Epithelial cell of proximal tubule (primary cell): ENCODE data around the gene VMAC. TPM values are rescaled to one million over a fixed set of nuclear protein-coding genes. Genes with fewer than 3 reads are reported as not detected.
"Not testable (repeated sequence)": the region's sequence is repeated elsewhere in the genome, so short reads cannot be mapped to it uniquely, and the experiment has no call there.

ENCODE experiments used
- DNase-seq: peaks from one replicate; pipeline ENCODE4 v3.0.0-alpha.2; 2011; ENCODE audit warnings: low read depth
- H3K4me3 ChIP-seq: 2 replicates; pipeline ENCODE4 v1.5.1; 2011; ENCODE audit warnings: low read depth, mild to moderate bottlenecking, low read length
- total RNA-seq: library from RNA; depleted of rRNA; stranded (reverse); fragments of >200 nt; gene quantifications from 2 replicates; pipeline ENCODE4 v1.2.3, GENCODE V29; 2015
- TF ChIP-seq, protein P1 (sequence below): conservative IDR thresholded peaks from 2 replicates; pipeline ENCODE4 v1.5.1; 2012; ENCODE audit warnings: low read depth, mild to moderate bottlenecking, low read length

VMAC gene
- total RNA-seq, 1 donor from 2014 or later, result 2.2 TPM

DNA sequence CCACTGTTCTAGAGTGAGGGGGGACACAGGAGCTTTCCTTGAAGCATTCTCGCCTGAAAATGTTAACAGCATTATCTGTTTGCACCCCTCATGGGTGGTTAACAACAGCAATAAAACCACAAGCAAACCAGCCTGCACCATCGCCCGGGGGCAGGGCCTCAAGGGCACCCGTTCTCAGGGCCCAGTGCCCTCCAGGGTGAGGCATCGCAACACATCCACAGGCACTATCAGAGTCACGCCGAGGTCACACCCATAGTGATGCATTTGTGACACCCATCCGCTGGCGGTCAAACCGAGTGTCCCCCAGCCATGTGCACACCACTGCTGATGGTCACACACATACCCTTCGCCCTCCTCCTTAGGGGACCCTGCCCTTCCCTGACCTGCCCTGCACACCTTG is 38.9 kb upstream of the VMAC start:
- no peak for DNase-seq
- H3K4me3 ChIP-seq, result no peak overlapping the region
- TF ChIP-seq, protein P1, sequence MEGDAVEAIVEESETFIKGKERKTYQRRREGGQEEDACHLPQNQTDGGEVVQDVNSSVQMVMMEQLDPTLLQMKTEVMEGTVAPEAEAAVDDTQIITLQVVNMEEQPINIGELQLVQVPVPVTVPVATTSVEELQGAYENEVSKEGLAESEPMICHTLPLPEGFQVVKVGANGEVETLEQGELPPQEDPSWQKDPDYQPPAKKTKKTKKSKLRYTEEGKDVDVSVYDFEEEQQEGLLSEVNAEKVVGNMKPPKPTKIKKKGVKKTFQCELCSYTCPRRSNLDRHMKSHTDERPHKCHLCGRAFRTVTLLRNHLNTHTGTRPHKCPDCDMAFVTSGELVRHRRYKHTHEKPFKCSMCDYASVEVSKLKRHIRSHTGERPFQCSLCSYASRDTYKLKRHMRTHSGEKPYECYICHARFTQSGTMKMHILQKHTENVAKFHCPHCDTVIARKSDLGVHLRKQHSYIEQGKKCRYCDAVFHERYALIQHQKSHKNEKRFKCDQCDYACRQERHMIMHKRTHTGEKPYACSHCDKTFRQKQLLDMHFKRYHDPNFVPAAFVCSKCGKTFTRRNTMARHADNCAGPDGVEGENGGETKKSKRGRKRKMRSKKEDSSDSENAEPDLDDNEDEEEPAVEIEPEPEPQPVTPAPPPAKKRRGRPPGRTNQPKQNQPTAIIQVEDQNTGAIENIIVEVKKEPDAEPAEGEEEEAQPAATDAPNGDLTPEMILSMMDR, result no peak

DNA sequence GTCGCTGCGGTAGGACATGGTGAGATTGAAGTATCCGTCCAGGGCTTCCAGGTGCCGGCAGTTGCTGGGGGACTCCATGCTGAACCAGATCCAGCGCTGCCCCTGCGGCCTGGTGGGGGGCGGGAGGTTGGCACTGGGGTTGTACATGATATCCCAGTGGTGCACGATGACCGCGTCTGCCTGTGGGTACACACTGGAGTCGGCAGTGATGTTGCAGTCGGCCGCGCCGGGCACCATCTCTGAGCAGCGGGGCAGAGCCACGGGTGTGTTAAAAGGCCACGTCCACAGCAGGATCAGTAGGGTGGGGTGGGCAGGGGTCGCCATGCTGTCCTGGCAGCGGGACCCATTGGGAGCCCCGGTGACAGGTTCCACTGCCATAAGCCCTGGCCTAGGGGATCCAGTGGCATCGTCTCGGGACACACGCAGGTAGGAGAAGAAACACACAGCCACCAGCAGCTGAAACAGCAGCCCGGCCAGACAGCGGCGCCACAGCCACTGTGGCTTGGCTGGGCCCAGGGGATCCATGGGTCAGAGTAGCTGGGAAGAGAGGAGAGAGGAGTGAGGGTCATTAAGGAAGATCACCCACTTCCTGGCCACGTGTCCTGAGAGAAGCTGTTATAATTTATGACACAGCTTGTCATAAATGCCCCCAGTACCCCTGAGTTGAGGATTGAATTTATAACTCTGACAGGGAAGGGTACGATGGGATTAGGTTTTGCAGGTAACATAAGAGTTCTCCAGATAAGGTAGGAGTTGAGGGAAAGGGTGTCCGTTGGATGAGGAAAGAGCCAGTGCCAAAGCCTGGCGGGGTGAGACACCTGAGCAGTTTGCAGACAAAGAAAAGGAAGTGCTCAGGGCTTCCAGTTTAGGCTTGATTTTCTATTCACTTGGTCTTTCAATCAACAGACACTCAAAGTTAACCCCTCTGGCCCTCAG is 37.2 kb upstream of the VMAC start:
- H3K4me3 ChIP-seq, result no peak overlapping the region
- DNase-seq, result no peak
- TF ChIP-seq, protein P1, result no peak

DNA sequence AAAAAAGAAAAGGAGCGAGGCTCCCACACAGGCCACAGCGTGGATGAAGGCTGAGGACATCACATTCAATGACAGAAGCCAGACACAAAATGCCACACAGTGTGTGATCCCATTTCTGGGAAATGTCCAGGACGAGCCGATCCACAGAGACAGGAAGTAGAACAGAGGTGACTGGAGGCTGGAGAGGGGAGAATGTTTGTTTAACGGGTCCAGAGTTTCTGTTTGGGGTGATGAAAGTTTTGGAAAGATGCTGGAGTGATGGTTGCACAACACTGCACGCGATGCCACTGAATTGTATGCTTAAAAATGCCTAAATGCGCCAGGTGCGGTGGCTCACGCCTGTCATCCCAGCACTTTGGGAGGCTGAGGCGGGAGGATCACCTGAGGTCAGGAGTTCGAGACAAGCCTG is 33.7 kb upstream of the VMAC start:
- TF ChIP-seq, protein P1, result no peak
- DNase-seq, result no peak
- no peak overlapping the region for H3K4me3 ChIP-seq

DNA sequence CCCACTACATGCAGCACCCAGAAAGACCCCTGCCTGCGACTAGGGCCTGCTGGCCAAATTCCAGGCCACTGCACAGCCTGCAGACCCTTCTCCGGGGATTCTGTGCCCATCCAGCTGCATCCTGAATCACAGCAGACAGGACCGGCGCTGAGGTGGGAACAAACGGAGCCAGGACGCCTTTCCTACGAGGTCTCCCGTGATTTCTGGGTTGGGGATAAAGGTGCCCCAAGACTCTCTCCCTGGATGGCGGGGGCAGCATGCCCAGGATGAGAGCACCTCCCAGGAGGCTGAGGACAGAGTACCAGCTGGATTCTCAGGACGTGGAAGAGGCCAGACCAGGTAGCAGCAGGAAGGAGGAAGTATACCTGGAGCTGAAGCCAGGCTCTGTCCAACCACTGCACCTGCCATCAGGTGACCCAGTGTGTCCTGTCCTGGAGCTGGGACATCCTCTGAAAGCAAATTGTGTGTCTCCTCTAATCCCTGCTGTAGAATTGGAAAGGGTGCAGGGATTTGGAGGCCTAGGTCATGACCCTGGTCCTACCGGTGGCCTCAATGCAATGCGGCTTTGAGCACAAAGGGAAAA is 31.0 kb upstream of the VMAC start:
- no peak overlapping the region for H3K4me3 ChIP-seq
- TF ChIP-seq, protein P1, result no peak
- no peak for DNase-seq

DNA sequence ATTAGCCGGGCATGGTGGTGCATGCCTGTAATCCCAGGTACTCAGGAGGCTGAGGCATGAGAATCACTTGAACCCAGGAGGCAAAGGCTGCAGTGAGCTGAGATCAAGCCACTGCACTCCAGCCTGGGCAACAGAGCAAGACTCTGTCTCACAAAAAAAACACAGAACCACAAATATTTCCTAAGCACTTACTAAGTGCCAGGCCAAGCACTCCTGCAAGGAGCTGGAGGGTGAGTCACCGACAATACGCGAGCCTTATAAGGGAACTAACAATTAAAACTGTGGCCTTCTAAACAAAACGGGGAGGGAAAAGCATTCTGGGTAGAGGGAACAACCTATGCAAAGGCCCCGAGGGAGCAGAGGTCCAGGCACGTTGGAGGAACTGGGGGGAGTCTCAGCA is 30.2 kb upstream of the VMAC start:
- not testable (repeated sequence) for H3K4me3 ChIP-seq

DNA sequence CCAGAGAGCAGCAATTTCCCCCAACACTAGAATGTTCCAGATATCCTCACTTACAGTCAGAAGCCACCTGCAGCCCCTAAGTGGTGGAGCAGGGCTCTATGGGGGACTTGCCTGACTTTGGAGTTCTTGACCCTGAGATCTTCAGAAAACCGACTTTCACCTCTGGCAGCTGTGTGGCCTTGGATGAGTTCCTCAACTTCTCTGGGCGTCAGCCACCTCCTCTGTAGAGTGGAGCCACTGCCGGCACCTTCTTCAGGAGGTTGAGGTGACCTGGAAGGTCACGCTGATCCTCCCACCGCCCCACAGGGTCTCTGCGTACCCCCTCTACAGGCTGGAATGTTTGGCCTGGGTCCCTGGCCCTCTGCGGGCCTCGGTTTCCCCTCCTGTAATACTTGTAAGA is 27.2 kb upstream of the VMAC start:
- no peak for DNase-seq
- TF ChIP-seq, protein P1, result no peak
- H3K4me3 ChIP-seq, result no peak overlapping the region

More for the DNA sequence above, 30.2 kb upstream of the VMAC start:
- not testable (repeated sequence) for DNase-seq

DNA sequence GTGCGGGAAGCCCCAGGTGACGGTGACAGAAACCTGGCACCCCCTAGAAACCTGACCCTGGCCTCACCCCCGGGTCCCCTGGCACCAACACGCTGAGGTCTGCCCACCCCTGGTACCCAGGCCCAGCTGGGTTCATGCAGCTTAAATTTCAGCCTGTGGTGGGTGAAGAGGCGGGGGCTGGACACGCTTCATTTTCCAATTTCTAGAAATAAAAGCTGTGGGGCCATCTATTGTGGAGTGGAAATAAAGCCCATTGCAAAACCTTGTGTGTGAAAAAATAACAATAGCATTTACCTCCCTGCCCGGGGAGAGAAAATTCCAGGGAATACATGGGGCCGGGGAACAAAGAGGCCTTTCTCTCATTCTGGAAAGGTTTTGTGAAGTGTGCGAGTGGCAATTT is 26.8 kb upstream of the VMAC start:
- H3K4me3 ChIP-seq, result no peak overlapping the region
- DNase-seq, result no peak
- TF ChIP-seq, protein P1, result no peak
